ENCODE measurements around the gene NOL3.

Gene NOL3

GRCh38 chr16:67188323-67188722, 18.0 kb downstream of the NOL3 start:
- H3K36me3 Mint-ChIP-seq: no peaks in the 10 kb centered on the region
- peaks cover 31% of the 10 kb centered on the region for H3K4me1 Mint-ChIP-seq
- H3K9me3 Mint-ChIP-seq: no peaks in the 10 kb centered on the region
- no peak overlapping the region for H3K27ac Mint-ChIP-seq
- ATAC-seq: no peak
- H3K4me3 Mint-ChIP-seq: no peak overlapping the region
- peaks cover 29% of the 10 kb centered on the region for H3K27me3 Mint-ChIP-seq

- Mint-ChIP-seq H3K4me3 (no peak overlapping the region), H3K36me3 (no peaks in the 10 kb centered on the region), H3K27ac (no peak overlapping the region), H3K27me3 (peaks cover 29% of the 10 kb centered on the region), H3K4me1 (peaks cover 36% of the 10 kb centered on the region), H3K9me3 (no peaks in the 10 kb centered on the region)
- no peak for ATAC-seq
Measured at GRCh38 chr16:67188798-67189197, 18.5 kb downstream of the NOL3 start.

- ATAC-seq: no peak
Measured at GRCh38 chr16:67190041-67190440, 19.7 kb downstream of the NOL3 start, which contains the start of gene EXOC3L1. Gene EXOC3L1 (minus strand): TSS chr16:67190136. CDS start chr16:67189676, 460 bp downstream.

GRCh38 chr16:67190448-67191399, 20.4 kb downstream of the NOL3 start:
- Mint-ChIP-seq H3K4me3 (no peak overlapping the region), H3K27me3 (peaks cover 21% of the 10 kb centered on the region), H3K27ac (peak overlapping the region; percentile 84), H3K4me1 (peaks cover 44% of the 10 kb centered on the region), H3K36me3 (peaks cover 12% of the 10 kb centered on the region), H3K9me3 (no peaks in the 10 kb centered on the region)
- ATAC-seq: no peak

More at GRCh38 chr16:67190041-67190440, 19.7 kb downstream of the NOL3 start, which contains the start of gene EXOC3L1:
- H3K27ac Mint-ChIP-seq: no peak within 1 kb of the TSS
- no peak within 1 kb of the TSS for H3K4me3 Mint-ChIP-seq
- H3K9me3 Mint-ChIP-seq: no peaks in the 10 kb centered on the region
- H3K27me3 Mint-ChIP-seq: peaks cover 27% of the 10 kb centered on the region
- H3K4me1 Mint-ChIP-seq: peaks cover 44% of the 10 kb centered on the region
- peaks cover 5% of the 10 kb centered on the region for H3K36me3 Mint-ChIP-seq

GRCh38 chr16:67191411-67191994, 21.2 kb downstream of the NOL3 start:
- ATAC-seq: no peak
- H3K9me3 Mint-ChIP-seq: no peaks in the 10 kb centered on the region
- H3K4me1 Mint-ChIP-seq: peaks cover 52% of the 10 kb centered on the region

GRCh38 chr16:67191995-67192681, 21.8 kb downstream of the NOL3 start, which contains the start of gene E2F4:
Gene E2F4 (plus strand): TSS chr16:67192155. CDS start chr16:67192228, 73 bp downstream.
- peak; percentile 98 for ATAC-seq
- peaks cover 25% of the 10 kb centered on the region for H3K36me3 Mint-ChIP-seq
- peaks cover 57% of the 10 kb centered on the region for H3K4me1 Mint-ChIP-seq
- peak within 1 kb of the TSS; percentile 84 for H3K27ac Mint-ChIP-seq
- H3K9me3 Mint-ChIP-seq: no peaks in the 10 kb centered on the region
- H3K27me3 Mint-ChIP-seq: peaks cover 15% of the 10 kb centered on the region
- H3K4me3 Mint-ChIP-seq: peak within 1 kb of the TSS; percentile 80

More at GRCh38 chr16:67191411-67191994, 21.2 kb downstream of the NOL3 start:
- H3K27ac Mint-ChIP-seq: peak overlapping the region; percentile 84
- H3K27me3 Mint-ChIP-seq: peaks cover 21% of the 10 kb centered on the region
- H3K36me3 Mint-ChIP-seq: peaks cover 19% of the 10 kb centered on the region
- H3K4me3 Mint-ChIP-seq: peak overlapping the region; percentile 80

- no peak for ATAC-seq
- H3K4me3 Mint-ChIP-seq: peak overlapping the region; percentile 80
- peak overlapping the region; percentile 84 for H3K27ac Mint-ChIP-seq
- H3K4me1 Mint-ChIP-seq: peaks cover 58% of the 10 kb centered on the region
- no peaks in the 10 kb centered on the region for H3K9me3 Mint-ChIP-seq
- peaks cover 29% of the 10 kb centered on the region for H3K36me3 Mint-ChIP-seq
- peaks cover 8% of the 10 kb centered on the region for H3K27me3 Mint-ChIP-seq
Measured at GRCh38 chr16:67192781-67193361, 22.5 kb downstream of the NOL3 start.

- Mint-ChIP-seq H3K4me3 (peak overlapping the region; percentile 80), H3K9me3 (no peaks in the 10 kb centered on the region), H3K27me3 (peaks cover under 1% of the 10 kb centered on the region), H3K27ac (peak overlapping the region; percentile 84), H3K4me1 (peaks cover 65% of the 10 kb centered on the region), H3K36me3 (peaks cover 35% of the 10 kb centered on the region)
- ATAC-seq: no peak
Measured at GRCh38 chr16:67193536-67193935, 23.2 kb downstream of the NOL3 start.

GRCh38 chr16:67194260-67194659, 23.9 kb downstream of the NOL3 start:
- Mint-ChIP-seq H3K4me1 (peaks cover 67% of the 10 kb centered on the region), H3K9me3 (no peaks in the 10 kb centered on the region), H3K27me3 (no peaks in the 10 kb centered on the region), H3K4me3 (peak overlapping the region; percentile 80), H3K27ac (peak overlapping the region; percentile 84), H3K36me3 (peaks cover 37% of the 10 kb centered on the region)
- no peak for ATAC-seq

GRCh38 chr16:67195676-67196075, 25.3 kb downstream of the NOL3 start:
- no peaks in the 10 kb centered on the region for H3K27me3 Mint-ChIP-seq
- H3K36me3 Mint-ChIP-seq: peaks cover 47% of the 10 kb centered on the region
- no peak for ATAC-seq
- no peak overlapping the region for H3K4me3 Mint-ChIP-seq
- no peaks in the 10 kb centered on the region for H3K9me3 Mint-ChIP-seq
- H3K4me1 Mint-ChIP-seq: peaks cover 74% of the 10 kb centered on the region
- H3K27ac Mint-ChIP-seq: peak overlapping the region; percentile 1

- H3K9me3 Mint-ChIP-seq: no peaks in the 10 kb centered on the region
Measured at GRCh38 chr16:67196881-67197280, 26.5 kb downstream of the NOL3 start.

GRCh38 chr16:67197704-67198103, 27.4 kb downstream of the NOL3 start:
- no peak for ATAC-seq
- H3K4me1 Mint-ChIP-seq: peaks cover 60% of the 10 kb centered on the region
- H3K27me3 Mint-ChIP-seq: no peaks in the 10 kb centered on the region
- H3K4me3 Mint-ChIP-seq: no peak overlapping the region
- H3K27ac Mint-ChIP-seq: no peak overlapping the region
- H3K36me3 Mint-ChIP-seq: peaks cover 47% of the 10 kb centered on the region
- H3K9me3 Mint-ChIP-seq: no peaks in the 10 kb centered on the region

More at GRCh38 chr16:67196881-67197280, 26.5 kb downstream of the NOL3 start:
- no peaks in the 10 kb centered on the region for H3K27me3 Mint-ChIP-seq
- peaks cover 47% of the 10 kb centered on the region for H3K36me3 Mint-ChIP-seq
- H3K4me3 Mint-ChIP-seq: no peak overlapping the region
- H3K27ac Mint-ChIP-seq: no peak overlapping the region
- H3K4me1 Mint-ChIP-seq: peaks cover 65% of the 10 kb centered on the region
- ATAC-seq: no peak

GRCh38 chr16:67198238-67198734, 27.9 kb downstream of the NOL3 start:
- ATAC-seq: no peak
- Mint-ChIP-seq H3K4me3 (no peak overlapping the region), H3K4me1 (peaks cover 55% of the 10 kb centered on the region), H3K9me3 (no peaks in the 10 kb centered on the region), H3K27me3 (no peaks in the 10 kb centered on the region), H3K27ac (no peak overlapping the region), H3K36me3 (peaks cover 47% of the 10 kb centered on the region)

- Mint-ChIP-seq H3K36me3 (peaks cover 47% of the 10 kb centered on the region), H3K27me3 (no peaks in the 10 kb centered on the region), H3K27ac (no peak within 1 kb of the TSS), H3K4me1 (peaks cover 45% of the 10 kb centered on the region), H3K4me3 (peak within 1 kb of the TSS; percentile 11), H3K9me3 (no peaks in the 10 kb centered on the region)
- peak; percentile 45 for ATAC-seq
Measured at GRCh38 chr16:67199011-67199807, 28.9 kb downstream of the NOL3 start, which contains the start of gene ELMO3. Gene ELMO3 (plus strand): TSS chr16:67199131. CDS start chr16:67199327, 196 bp downstream.

Data from stimulated activated memory B cell treated with anti-CD40 and anti-IgM and Interleukin-4, amounts not matched to agents 10 μg/mL and 1 μg/mL and 100 μg/mL, for 72 hours (primary cell).